Ectodermal cell (in vitro differentiated cells): ENCODE results near the gene ATP6V0E2. TPM values are rescaled to one million over a fixed set of nuclear protein-coding genes. Genes with fewer than 3 reads are reported as not detected.
"Not testable (repeated sequence)": the region's sequence is repeated elsewhere in the genome, so short reads cannot be mapped to it uniquely, and the experiment has no call there.

Experiments used
- H3K27ac ChIP-seq: 2 replicates; pipeline ENCODE4 v1.7.0; 2013; ENCODE audit warnings: mild to moderate bottlenecking, low read depth, low read length; ENCODE audit not compliant: insufficient read depth, poor library complexity, severe bottlenecking
- H3K27me3 ChIP-seq: 2 replicates; pipeline ENCODE4 v1.7.0; 2013; ENCODE audit warnings: mild to moderate bottlenecking, low read length; ENCODE audit not compliant: insufficient read depth, control insufficient read depth, poor library complexity, severe bottlenecking
- H3K36me3 ChIP-seq: one replicate; pipeline ENCODE4 v1.7.0; 2013; ENCODE audit warnings: low read length; ENCODE audit not compliant: control insufficient read depth, insufficient read depth
- H3K4me1 ChIP-seq: one replicate; pipeline ENCODE4 v1.7.0; 2013; ENCODE audit warnings: low read length; ENCODE audit not compliant: control insufficient read depth, insufficient read depth
- H3K4me3 ChIP-seq: 2 replicates; pipeline ENCODE4 v1.7.0; 2013; ENCODE audit warnings: low read depth, low read length, control low read depth; ENCODE audit not compliant: insufficient read depth
- H3K9me3 ChIP-seq: 2 replicates; pipeline ENCODE4 v1.7.0; 2013; ENCODE audit warnings: mild to moderate bottlenecking, low read length, moderate library complexity; ENCODE audit not compliant: control insufficient read depth
- WGBS, 2 experiments: methylation state at CpG; one replicate each; pipeline ENCODE4 v1.1.7; 2013; ENCODE audit warnings: missing lambda C conversion rate in 2 of 2; 5-methylcytosine and 5-hydroxymethylcytosine counted together
- polyA plus RNA-seq, 4 experiments: library from polyadenylated mRNA; stranded (reverse); fragments of 50-300 nt; gene quantifications; one replicate each; pipeline ENCODE4 v1.2.3, GENCODE V29; 2013

Gene ATP6V0E2
- 41.6 TPM for polyA plus RNA-seq (2013, experiment 1 of 4)
- polyA plus RNA-seq (2013, experiment 2 of 4), result 41.3 TPM
- 34.9 TPM for polyA plus RNA-seq (2013, experiment 3 of 4)
- 35.4 TPM for polyA plus RNA-seq (2013, experiment 4 of 4)

DNA sequence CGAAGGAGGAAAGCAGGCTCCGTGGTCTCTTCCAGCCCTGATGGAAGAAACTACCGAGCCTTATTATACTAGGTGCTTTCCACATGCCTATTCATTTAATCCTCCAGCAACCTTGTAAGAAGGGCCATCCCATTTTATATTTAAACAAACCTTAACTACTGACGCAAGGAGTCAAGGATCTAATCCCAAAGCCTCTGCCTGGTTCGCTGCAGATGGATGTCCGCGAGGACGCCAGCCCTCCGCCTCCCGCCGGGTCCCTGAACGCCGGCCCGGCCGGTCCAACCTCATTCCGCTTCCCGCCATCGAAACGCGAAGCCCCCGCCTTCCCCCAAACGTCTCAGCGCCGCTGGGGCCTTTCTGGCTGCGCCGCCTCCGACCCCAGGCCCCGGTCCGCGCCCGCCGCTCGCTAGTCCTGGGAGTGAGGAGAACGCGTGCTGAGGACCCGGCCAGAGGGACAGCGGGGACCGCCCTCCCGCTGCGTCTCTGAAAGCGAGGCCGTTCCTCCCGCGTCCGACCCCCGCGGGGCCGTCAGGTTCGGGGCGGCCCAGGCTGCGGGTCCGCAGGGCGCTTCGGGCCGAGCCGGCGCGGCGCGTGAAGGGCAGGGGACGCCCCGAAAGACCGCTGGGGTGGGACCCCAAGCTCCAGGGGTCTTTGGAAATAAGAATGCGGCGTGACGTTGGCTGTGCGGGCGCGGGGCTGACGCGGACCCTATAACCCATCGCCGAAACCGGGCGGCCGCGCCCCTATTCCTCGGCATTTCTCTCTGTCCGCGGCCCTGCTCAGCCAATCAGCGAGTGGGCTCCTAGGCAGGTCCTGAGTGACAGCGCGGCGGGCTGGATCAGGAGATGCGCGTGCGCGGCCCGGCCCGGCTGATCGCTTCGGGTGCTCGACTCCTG lies at the start of gene ATP6V0E2:
Gene ATP6V0E2, plus strand, starts transcription at position 896 of the 896 bp plus-strand sequence. CDS start 97 bp downstream, outside the sequence.
- Histone ChIP-seq H3K9me3 (no peaks in the 10 kb centered on the region), H3K27me3 (peaks cover 17% of the 10 kb centered on the region), H3K27ac (no peak within 1 kb of the TSS), H3K36me3 (no peaks in the 10 kb centered on the region), H3K4me1 (no peaks in the 10 kb centered on the region), H3K4me3 (peak within 1 kb of the TSS; percentile 66)
- WGBS, 2 experiments, result 1% methylated on average over 93 of the region's 93 CpGs

GRCh38 chr7:149824301-149824741 lies 49.4 kb upstream of the ATP6V0E2 start:
- H3K27me3 ChIP-seq, result no peaks in the 10 kb centered on the region
- H3K9me3 ChIP-seq, result no peaks in the 10 kb centered on the region
- no peak overlapping the region for H3K4me3 ChIP-seq
- 94 to 97% methylated on average over 13 of the region's 13 CpGs for WGBS, 2 experiments
- no peaks in the 10 kb centered on the region for H3K4me1 ChIP-seq
- no peaks in the 10 kb centered on the region for H3K36me3 ChIP-seq
- no peak overlapping the region for H3K27ac ChIP-seq

GRCh38 chr7:149824748-149825566 lies 48.8 kb upstream of the ATP6V0E2 start:
- Histone ChIP-seq H3K9me3 (no peaks in the 10 kb centered on the region), H3K27me3 (no peaks in the 10 kb centered on the region), H3K4me3 (no peak overlapping the region), H3K27ac (no peak overlapping the region), H3K36me3 (no peaks in the 10 kb centered on the region), H3K4me1 (no peaks in the 10 kb centered on the region)
- 93 to 96% methylated on average over 19 of the region's 19 CpGs for WGBS, 2 experiments

- H3K27me3 ChIP-seq, result no peaks in the 10 kb centered on the region
- WGBS, 2 experiments, result 91 to 93% methylated on average over 19 of the region's 19 CpGs
- H3K4me3 ChIP-seq, result no peak overlapping the region
These were observed 48.0 kb upstream of the ATP6V0E2 start for GRCh38 chr7:149825567-149826343.

GRCh38 chr7:149826344-149827088 lies 47.3 kb upstream of the ATP6V0E2 start:
- Histone ChIP-seq H3K4me1 (peaks cover 4% of the 10 kb centered on the region), H3K27me3 (no peaks in the 10 kb centered on the region), H3K27ac (no peak overlapping the region), H3K9me3 (no peaks in the 10 kb centered on the region), H3K4me3 (no peak overlapping the region), H3K36me3 (no peaks in the 10 kb centered on the region)
- whole genome bisulfite sequencing, 2 experiments, result 92% methylated on average over 12 of the region's 12 CpGs

More at GRCh38 chr7:149825567-149826343, 48.0 kb upstream of the ATP6V0E2 start:
- no peaks in the 10 kb centered on the region for H3K4me1 ChIP-seq
- H3K9me3 ChIP-seq, result no peaks in the 10 kb centered on the region
- H3K27ac ChIP-seq, result no peak overlapping the region
- H3K36me3 ChIP-seq, result no peaks in the 10 kb centered on the region

- no peaks in the 10 kb centered on the region for H3K27me3 ChIP-seq
- H3K9me3 ChIP-seq, result no peaks in the 10 kb centered on the region
- no peak overlapping the region for H3K4me3 ChIP-seq
- WGBS, 2 experiments, result 90 to 91% methylated on average over 23 of the region's 23 CpGs
- peaks cover 6% of the 10 kb centered on the region for H3K4me1 ChIP-seq
- no peaks in the 10 kb centered on the region for H3K36me3 ChIP-seq
- H3K27ac ChIP-seq, result no peak overlapping the region
These were observed 46.4 kb upstream of the ATP6V0E2 start for GRCh38 chr7:149827089-149827981.

DNA sequence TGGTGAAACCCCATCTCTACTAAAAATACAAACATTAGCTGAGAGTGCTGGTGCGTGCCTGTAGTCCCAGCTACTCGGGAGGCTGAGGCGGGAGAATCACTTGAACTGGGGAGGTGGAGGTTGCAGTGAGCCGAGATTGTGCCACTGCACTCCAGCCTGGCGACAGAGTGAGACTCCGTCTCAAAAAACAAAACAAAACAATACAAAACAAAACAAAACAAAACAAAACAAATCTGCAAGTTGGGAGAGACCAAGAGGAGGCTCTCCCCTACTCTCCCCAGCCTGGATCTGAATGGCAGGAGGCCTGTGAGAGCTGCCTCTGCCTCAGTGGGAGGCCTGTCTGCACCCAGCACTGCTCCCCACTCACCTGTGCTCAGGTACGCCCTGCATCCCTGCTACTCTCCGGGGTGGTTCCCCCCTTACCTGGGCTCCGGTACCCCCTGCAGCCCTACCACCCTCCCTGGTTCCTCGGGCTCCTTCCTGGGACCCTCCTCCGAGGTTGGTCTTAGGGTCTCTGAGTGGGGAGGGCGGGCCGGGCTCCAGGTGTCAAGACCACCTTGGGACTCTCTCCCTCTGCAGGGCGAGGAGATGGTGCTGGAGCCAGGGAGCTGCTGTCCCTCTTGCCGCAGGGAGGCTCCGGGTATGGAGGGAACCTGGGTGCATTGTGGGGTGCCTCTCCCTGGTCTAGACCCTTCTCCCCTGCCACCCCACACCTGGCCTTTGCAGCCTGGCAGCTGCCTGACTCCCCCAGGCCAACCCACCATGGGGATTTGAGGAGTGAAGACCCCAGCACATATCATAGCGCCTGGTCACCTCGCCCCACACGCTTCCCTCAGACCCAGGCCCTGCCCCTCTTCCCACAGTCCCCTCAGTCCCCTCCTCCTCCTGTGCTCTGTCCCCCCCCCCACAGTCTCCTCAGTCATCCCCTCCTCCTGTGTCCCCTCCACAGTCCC lies 45.1 kb upstream of the ATP6V0E2 start:
- Histone ChIP-seq H3K36me3 (no peaks in the 10 kb centered on the region), H3K9me3 (no peaks in the 10 kb centered on the region), H3K27me3 (no peaks in the 10 kb centered on the region), H3K27ac (no peak overlapping the region), H3K4me3 (no peak overlapping the region), H3K4me1 (peaks cover 6% of the 10 kb centered on the region)
- WGBS, 2 experiments, result 91% methylated on average over 19 of the region's 19 CpGs

GRCh38 chr7:149830527-149830926 lies 43.2 kb upstream of the ATP6V0E2 start:
- not testable (repeated sequence) for H3K9me3 ChIP-seq, H3K27ac ChIP-seq, H3K4me3 ChIP-seq, H3K36me3 ChIP-seq, H3K27me3 ChIP-seq, H3K4me1 ChIP-seq
- WGBS, 2 experiments, result 76 to 79% methylated on average over 1 of the region's 1 CpG
